Measurements from ENCODE around the gene GRIK3. TPM values are rescaled to one million over a fixed set of nuclear protein-coding genes. Genes with fewer than 3 reads are reported as not detected.
"Not testable (repeated sequence)": the region's sequence is repeated elsewhere in the genome, so short reads cannot be mapped to it uniquely, and the experiment has no call there.

The GRIK3 gene
- polyA plus RNA-seq, 4 donors, result 0.48 to 3.8 (median 3.2) TPM

GRCh38 chr1:36950604-36951291 lies 83.6 kb downstream of the GRIK3 start:
- no peak for DNase-seq (ENCODE audit: low read depth in 4 of 4, low spot score in 3 of 4)

- DNase-seq (ENCODE audit: low read depth in 4 of 4, low spot score in 3 of 4), result no peak
Observed at GRCh38 chr1:36948606-36949005, 85.7 kb downstream of the GRIK3 start.

DNA sequence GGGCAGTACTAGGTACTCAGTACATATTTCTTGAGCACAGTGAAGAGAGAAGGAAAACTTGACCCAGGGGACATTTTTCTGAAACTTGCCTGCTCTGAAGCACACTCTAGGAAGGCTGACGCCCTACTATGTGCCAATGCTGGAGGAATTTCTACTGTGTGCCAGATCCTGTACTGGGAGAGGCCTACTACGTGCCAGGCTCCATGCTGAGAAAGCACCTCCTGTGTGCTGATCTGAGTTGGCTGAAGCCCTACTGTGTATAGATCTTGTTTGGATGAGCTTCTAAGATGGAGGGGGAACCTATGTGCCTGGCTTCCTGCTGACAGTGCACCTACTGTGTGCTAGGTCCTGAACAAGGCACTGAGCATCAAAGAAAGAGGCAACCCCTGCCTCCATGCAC lies 86.2 kb downstream of the GRIK3 start:
- DNase-seq (ENCODE audit: low read depth in 4 of 4, low spot score in 3 of 4), result no peak

GRCh38 chr1:36947384-36947783 lies 86.9 kb downstream of the GRIK3 start:
- DNase-seq (ENCODE audit: low read depth in 4 of 4, low spot score in 3 of 4), result peak in 1 of 4 donors; percentile 6

GRCh38 chr1:36944883-36945282 lies 89.4 kb downstream of the GRIK3 start:
- DNase-seq (ENCODE audit: low read depth in 4 of 4, low spot score in 3 of 4), result no peak

DNA sequence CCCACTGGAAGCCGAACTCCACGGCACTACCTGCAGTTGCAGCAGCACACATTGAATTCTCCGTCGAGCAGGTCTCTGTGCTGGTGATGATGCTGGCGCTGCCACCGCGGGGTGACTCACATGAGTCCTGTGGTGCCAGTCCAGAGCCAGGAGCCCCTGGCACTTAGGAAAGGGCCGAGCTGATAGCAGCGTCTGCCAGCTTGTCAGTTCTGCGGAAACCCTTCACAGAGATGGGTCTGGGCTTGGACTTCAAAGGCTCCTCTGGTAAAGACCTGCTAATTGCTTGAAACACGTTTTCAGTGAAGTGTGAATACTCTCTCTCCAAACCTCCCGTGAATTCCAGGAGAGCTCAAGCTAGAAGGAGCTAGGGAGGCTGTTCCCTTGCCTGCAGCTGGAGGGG lies 92.2 kb downstream of the GRIK3 start:
- no peak for DNase-seq (ENCODE audit: low read depth in 4 of 4, low spot score in 3 of 4)

GRCh38 chr1:36941316-36941978 lies 92.9 kb downstream of the GRIK3 start:
- no peak for DNase-seq (ENCODE audit: low read depth in 4 of 4, low spot score in 3 of 4)

DNA sequence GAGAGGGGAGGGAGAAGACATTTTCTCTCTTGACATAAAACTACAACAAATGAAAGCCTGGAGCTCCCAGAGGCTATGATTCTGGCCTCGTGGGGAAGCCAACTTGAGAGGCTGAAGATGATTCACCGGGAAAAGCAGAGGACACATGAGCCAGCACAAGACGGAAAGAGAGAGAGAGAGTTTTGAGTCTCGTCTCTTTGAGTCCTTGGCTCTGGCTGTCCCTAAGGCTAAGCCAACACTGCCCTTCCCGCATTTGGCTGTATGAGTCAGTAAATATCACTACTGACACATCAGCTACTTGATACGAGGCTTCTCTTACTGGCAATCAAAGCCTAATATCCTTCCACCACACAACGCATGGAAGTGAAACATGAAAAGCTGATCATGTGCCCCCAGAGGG lies 95.5 kb downstream of the GRIK3 start:
- DNase-seq (ENCODE audit: low read depth in 4 of 4, low spot score in 3 of 4), result no peak

GRCh38 chr1:36937371-36937770 lies 96.9 kb downstream of the GRIK3 start:
- no peak for DNase-seq (ENCODE audit: low read depth in 4 of 4, low spot score in 3 of 4)

- DNase-seq (ENCODE audit: low read depth in 4 of 4, low spot score in 3 of 4), result no peak
Observed at GRCh38 chr1:36934061-36934460, 100.3 kb downstream of the GRIK3 start.

- no peak for DNase-seq (ENCODE audit: low read depth in 4 of 4, low spot score in 3 of 4)
Observed at GRCh38 chr1:36927826-36928225, 106.5 kb downstream of the GRIK3 start.

DNA sequence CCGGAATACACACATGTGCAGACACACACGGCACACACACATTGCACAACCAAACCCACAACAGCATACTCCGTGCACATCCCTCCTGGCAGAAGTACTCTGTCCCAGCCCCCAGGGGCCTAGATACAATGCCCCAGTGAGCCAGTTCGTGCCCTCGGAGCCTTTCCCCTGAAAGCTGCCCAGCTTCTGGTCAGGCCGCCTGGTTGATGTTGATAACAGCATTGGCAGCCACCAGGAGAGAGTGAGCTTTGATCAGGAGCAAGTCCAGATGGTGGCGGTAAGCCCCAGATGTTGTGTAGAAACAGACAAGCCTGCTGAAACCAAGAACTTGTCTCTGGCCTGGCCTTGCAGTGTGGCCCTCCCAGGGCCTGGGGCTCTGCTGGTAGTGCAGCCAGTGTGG lies 109.1 kb downstream of the GRIK3 start:
- DNase-seq (ENCODE audit: low read depth in 4 of 4, low spot score in 3 of 4), result no peak

DNA sequence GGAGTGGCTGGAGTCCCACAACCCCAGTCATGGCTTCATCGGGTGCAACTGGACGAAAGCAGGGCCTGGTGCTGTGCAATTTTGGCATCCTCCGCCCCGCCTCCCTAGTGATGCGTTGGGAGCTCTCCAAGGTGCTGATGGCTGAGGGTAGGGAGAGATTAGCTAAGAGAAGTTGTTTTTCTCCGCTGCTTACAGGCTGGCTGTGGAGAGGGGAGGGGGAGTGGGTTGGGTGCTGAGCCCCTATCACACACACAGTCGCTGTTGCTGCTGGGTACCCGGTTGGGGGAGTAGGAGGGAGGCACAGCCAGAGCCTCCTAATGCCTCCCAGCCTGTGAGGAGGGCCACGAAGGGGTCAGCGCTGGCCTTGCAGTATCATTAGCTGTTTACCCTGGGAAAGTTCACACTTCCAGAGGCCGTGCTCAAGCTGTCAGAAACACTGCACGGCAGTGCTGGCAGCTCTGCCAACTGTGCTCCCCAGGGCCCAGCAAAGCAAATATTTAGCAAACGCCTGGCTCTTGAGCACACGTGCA lies 110.0 kb downstream of the GRIK3 start:
- peak; percentile 56 to 83 (median 70) for DNase-seq (ENCODE audit: low read depth in 4 of 4, low spot score in 3 of 4)

GRCh38 chr1:36922593-36923426 lies 111.5 kb downstream of the GRIK3 start:
- DNase-seq (ENCODE audit: low read depth in 4 of 4, low spot score in 3 of 4), result no peak

DNA sequence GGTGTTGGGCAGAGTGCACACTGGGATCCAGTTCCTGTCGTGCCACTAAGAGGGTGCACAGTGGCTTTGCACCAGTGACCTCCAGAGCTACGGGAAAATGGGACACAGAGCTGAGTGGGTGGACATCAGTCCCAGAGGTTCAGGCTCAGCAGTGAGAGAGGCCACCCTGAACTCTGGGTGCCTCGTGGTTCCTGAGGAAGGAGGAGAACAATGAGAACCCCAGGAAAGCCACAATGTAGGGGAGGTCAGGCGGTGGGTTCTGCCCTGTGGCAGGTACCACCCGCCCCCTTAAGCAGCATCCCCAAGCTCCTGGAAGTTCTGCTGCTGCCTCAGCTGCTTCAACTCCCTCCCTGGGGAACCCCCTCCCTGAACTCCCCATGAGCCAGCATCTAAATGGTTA lies 112.2 kb downstream of the GRIK3 start:
- DNase-seq (ENCODE audit: low read depth in 4 of 4, low spot score in 3 of 4), result no peak

DNA sequence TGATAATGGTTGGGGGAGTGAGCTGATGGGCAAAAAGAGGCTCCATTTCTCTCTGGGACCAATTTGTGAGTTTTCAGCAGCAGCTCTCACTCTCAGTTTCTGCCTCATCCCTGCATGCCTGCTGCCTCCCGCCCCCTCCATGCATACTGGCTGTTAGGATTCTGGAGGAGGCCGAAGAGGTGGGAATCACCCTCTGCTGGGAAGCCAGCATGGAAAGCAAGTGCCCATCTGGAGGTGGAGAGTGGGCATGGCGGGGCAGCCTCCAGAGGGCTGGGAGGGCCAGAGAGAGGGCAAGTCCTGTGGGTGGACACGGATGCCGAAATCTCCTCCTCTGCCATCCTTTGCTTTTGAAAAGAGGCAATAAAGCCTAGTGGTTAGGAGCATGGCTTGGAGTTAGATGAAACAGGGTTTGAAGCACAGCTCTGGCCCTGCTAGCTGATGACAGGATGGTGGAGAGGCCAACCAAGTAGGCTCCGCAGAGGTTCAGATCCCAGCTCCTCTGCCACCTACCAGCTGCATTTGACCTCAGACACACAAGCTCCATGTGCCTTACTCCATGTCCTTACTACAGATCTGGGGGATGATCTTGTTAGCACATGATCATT lies 113.4 kb downstream of the GRIK3 start:
- no peak for DNase-seq (ENCODE audit: low read depth in 4 of 4, low spot score in 3 of 4)

DNA sequence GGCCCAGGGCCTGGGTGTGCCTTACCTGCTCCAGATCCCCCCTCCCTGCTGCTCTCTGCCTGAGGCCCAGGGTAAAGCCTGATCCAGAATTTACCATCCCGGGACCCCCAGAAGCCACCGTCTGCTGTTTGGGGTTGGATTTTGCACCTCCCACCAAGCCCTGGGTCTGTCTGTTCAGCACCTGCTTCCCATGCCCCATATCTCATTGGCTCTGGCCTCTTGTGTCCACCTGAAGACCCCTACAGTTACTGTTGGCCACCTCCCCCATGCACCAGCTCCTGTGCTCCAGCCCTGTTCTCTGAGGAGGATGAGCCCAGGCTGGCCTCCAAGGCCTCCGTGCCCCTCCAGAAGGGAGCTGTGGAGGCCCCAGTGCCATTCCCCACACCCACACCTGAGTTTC lies 113.9 kb downstream of the GRIK3 start:
- no peak for DNase-seq (ENCODE audit: low read depth in 4 of 4, low spot score in 3 of 4)

GRCh38 chr1:36919491-36920145 lies 114.7 kb downstream of the GRIK3 start:
- DNase-seq (ENCODE audit: low read depth in 4 of 4, low spot score in 3 of 4), result no peak

DNA sequence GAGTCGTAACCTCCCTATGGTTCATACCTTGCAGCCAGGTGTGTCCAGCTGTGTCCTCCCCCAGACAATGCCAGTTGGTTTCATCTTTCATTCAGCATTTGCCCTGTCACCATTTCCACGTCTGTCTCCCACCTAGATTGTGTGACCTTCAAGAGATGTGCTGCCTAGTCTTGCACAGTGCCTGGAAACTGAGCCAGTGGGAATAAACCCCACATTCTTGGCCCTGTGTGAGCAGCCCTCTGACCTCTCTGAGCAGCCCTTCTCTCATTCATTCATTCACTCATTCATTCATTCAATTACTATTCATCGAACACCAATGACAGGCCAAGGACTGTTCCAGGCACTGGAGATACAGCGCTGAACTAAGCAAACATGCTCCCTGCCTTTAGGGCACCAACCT lies 115.7 kb downstream of the GRIK3 start:
- no peak for DNase-seq (ENCODE audit: low read depth in 4 of 4, low spot score in 3 of 4)

- not testable (repeated sequence) for DNase-seq (ENCODE audit: low read depth in 4 of 4, low spot score in 3 of 4)
Observed at GRCh38 chr1:36916542-36916941, 117.8 kb downstream of the GRIK3 start.
